Activated naive CD4-positive, alpha-beta T cell treated with anti-CD3 and anti-CD28 coated beads, Interleukin-2, amount 50 U/mL, for 16 hours (primary cell): Measurements from ENCODE around the gene TMEM45A.
"Not testable (repeated sequence)": the region's sequence is repeated elsewhere in the genome, so short reads cannot be mapped to it uniquely, and the experiment has no call there.

Experiments used
- DNase-seq: peaks from one replicate; pipeline ENCODE4 v3.0.0-alpha.2; 2020

The TMEM45A gene

DNA sequence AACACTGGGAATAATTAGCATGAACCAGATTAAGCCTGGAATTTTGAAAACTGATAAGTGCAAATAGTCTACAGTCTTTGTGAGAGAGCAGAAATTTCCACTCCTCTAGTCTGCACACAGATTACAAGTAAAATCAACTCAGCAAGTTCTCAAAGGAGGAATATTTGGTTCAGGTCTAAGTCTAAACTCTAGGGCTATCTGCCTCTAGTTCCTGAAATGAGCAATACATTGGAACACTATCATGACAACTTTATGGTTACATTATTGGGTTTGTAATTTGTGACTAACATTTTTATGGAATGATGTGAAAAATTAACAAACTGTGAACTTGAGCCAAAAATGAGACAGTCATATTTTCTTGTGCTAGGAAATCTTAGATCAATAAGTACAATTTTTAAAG lies 86.2 kb downstream of the TMEM45A start:
- DNase-seq, result no peak

DNA sequence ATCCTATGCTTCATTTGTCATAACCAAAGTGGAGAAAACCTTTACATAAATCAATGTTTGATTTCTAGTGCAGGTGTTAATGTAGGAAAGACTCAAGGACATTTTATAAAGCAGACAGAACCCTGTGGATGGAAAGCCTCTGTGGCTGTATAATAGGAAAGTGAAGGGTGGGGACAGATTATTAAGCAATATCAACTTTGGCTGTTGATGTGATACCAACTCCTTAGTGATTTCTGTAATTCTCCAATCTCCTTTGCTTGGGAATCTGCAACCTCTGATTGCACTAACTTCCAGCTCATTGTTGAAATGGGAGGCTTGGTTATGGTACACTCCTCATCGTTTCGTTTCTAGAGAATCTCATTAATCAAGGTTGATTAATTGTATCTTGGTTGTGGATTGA lies 87.7 kb downstream of the TMEM45A start:
- no peak for DNase-seq

DNA sequence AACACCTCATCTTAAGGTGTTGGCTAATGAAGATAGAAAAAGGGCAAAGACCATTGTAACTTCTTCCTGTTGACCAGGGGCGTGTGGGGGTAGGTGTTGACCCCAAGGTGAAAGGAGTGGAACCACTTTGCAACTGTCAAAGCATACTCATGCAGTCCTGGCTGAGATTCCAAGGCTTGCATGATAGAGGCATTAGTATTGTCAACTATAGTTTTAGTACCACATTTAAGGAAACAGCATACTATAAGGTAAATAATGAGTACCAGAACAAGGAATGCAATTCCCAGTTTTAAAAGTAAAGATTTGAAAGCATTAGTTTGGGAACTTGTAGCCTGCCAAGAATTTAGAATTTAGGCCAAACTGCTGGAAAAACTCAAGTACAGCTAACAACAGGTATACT lies 89.2 kb downstream of the TMEM45A start:
- DNase-seq, result no peak

DNA sequence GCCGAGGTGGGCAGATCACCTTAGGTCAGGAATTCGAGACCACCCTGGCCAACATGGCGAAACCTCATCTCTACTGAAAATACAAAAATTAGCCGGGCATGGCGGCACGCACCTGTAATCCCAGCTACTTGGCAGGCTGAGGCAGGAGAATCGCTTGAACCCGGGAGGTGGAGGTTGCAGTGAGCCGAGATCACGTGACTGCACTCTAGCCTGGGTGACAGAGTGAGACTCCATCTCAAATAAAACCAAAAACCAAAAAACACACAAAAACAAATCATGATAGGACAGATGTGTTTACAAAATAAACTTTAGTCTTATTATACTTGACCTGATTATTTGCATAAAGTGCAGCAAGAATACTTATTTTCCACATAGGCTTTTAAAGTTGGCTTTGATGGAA lies 89.7 kb downstream of the TMEM45A start:
- not testable (repeated sequence) for DNase-seq

DNA sequence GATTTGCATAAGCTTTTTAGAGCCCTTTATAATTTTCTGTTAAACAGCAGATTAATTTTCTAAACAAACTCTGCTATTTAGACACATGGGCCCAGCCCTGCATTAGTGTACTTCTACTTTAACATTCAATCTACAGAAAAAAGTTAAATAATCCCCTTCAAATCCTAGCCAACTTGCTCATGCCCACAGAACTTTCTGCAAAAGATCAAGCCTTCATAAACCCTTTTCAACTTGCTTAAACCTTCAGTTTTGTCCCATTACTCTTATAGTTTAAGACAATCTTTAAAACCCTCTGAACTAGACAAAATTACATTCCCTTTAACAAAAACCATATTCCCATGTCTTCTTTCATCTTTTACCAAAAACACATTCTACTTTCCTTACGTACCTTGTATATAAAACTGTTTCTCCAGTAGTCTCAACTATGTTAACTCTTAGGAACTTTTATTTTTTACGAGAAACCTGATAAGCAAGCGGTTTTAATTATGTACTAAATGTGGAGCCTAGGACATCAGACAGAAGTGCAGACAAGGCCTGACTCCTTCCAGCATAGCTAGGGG lies 91.8 kb downstream of the TMEM45A start:
- DNase-seq, result no peak

DNA sequence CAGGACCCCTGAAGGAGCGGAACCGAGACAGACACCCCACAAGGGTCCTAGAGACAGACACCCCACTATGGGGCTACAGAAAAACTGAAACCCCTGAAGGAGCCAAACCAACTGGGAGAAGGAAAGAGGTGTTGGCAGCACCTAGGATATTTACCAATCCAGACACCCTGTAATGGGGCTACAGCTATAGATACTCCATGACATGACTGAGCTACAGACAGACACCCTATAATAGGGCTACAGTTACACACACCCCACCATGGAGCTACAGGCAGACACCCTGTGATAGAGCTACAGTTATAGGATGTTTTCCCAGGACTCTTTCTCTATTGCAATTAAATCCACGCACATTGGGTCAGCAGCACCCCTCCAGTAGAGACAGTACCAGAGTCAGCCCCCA lies 94.4 kb downstream of the TMEM45A start:
- no peak for DNase-seq

DNA sequence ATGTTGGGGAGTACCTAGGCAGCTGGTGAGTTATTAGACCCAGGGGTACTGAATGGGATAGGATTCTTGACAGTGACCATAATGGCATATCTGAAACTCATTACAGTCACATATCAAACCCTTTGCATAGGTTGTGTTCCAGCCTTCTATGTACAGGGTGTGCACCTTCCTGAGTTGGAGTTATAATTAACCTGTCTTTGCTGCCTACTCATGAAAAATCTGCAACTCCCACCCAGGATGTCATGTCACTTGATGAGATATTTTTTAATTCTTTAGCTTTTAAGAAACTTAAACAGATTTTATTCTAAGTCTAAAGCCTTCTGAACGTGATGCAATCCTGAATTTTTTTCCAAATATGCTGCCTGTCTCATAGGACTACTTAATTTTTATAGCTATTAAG lies 95.8 kb downstream of the TMEM45A start:
- DNase-seq, result no peak

DNA sequence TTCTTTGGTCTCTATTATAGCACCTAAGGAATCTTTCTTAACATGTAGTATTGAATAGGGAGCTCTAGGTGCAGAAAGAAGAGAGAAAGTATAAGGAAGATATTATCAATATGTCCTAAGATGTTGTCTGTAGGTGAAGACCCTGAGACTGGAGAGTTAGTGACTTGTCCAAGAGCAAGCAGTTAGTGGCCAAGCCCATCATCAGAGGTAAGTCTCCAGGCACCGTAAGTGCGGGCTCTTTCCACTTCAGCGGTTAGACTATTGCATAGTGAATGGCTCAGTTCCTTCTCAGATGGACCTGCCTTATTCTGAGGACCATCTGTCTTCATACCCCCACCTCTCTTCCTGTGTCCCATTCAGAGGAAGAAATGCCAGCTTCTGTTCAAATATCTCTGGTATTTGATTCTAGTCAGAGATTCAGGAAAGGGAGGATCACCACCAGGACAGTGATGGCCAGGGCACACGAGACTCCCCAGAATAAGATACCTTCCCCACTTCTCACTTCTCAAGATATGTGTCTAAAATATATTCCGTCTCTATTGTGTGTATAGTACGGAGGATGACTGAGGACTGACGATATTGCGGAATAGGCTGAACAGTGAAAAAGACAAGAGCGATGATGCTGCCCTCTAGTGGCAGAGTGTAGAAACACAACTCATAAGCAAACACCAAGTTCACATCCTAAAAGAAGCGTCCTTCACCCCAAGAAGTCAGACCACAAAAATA lies 97.9 kb downstream of the TMEM45A start:
- DNase-seq, result peak; percentile 46

DNA sequence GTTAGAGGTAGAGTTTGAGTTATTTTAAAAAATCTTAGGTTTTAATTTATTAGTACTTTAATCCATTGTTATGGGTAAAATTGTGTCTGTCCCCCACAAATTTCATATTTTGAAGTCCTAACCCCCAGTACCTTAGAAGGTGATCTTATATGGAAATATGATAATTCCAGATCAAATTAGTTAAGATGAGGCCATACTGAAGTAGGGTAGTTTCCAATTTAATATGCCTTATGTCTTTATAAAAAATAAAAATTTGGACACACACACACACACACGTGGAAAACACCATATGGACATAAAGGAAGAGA lies 98.4 kb downstream of the TMEM45A start:
- no peak for DNase-seq

DNA sequence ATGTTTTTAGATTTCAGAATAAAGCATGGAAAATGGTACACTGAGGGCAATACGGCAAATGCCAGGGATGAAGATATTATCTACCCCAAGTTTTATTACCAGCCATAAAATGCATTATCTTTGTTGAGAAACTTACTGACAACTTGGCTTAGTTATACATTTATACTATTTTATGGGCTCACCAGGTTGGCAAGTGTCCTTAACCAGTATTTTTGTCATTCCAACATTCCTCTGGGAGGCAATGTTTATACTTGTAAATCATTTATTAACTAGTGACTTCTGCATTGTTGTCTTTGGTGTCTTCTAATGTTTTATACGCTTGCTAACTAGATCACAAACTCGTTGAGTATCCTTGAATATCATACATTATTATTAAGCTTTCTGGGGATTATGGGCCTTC lies 99.0 kb downstream of the TMEM45A start:
- no peak for DNase-seq

DNA sequence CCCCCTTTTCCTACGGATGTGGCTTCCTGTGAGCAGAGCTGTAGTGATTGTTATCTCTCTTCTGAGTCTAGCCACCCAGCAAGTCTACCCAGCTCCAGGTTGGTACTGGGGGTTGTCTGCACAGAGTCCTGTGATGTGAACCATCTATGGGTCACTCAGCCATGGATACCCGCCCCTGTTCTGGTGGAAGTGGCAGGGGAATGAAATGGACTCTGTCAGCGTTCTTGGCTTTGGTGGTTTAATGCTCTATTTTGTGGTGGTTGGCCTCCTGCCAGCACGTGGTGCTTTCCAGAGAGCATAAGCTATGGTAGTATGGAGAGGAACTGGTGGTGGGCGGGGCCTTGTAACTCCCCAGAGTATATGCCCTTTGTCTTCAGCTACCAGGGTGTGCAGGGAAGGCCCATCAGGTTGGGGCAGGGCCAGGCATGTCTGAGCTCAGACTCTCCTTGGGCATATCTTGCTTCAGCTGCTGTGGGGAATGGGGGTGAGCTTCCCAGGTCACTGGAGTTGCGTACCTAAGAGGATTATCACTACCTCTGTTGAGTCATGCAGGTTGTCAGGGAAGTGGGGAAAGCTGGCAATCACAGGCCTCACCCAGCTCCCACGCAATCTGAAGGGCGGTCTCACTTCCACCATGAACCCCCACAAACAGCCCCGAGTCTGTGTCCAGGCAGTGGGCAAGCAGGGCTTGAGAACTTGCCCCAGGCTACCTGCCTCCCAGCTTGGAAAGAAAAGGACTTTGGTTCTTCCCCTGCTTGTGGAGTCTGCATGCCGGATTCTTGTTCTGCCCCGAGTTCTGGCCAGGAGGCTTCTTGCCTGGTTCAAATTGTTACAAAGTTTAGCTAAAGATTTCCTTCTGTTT lies 108.0 kb downstream of the TMEM45A start:
- DNase-seq, result no peak

DNA sequence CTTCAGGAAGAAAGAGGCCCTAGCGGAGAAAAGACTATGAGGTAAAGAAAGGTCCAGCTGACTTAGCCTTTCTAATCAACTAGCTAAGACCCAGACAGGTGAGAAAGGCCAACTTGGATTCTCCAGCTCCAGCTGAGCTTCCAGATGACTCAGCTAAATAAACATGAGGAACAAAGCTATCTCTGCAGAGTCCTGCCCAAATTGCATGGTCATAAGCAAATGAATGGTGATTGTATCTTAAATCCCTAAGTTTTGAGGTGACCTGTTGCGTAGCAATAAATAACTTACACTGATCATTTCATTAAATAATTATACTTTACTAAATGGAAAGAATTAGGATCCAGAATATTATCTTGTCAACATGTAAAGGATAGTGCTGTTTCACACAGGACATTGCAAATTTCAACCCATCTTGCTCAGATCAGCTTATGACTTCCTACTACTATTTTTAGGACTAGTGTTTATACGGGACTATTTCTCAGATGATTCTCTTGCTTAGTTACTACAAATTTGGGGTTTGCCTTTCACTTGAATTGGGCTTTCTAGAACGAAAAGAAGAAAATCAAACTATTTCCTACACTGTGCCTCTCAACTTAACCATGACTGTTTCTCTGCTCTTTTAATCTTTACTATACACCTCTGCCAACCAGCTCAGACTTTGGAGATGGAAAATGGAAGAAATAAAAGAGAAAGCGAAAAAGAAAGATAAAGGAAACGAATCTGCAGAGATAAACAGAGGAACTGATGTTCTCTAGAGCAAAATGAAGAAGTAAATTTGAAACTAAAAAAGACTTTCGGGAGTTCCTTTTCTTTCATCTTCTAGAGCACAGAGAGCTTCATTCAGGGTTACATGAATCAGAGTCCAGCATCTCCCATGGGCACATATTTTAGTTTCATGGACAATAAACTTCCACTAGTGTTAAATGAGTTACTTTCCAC lies 110.4 kb downstream of the TMEM45A start:
- no peak for DNase-seq

DNA sequence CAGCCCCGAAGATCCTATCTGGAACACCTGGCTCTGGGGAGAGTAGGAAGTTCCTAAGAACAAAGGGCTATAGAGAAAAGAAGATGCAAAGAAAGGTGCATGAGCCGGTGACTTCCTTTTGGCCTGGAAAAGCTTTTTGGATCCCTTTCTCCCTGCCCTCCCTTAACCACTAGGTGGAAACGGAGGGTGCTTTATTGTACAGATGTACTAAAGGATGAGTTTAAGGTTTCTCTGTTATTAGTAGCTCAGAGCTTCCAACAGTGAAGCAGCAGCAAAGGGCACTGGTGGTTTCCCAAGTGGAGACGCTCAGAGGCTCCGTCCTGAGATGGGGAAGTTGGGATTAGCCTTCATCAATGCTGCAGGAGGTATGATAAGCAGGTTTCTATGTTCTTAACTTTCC lies 111.0 kb downstream of the TMEM45A start:
- DNase-seq, result no peak

DNA sequence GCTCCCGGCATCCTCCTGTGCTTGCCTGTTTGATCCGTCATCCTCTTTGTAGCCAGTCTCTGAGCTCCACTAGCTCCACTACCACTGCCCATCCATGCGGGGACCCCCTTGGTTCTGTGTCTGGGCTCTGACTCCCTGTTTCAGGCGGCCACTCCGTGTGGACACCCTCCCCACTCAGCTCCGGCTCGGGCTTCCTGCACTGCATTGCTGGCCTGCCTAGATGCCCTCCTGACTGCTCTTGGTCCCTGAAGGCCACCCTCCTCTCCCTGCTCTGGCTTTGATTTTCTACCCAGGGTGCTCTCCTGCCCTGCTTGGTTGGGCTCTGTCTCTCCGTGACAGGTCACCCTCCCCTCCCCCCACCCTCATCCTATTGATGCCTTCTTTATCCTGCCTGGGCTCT lies 112.9 kb downstream of the TMEM45A start:
- DNase-seq, result no peak

DNA sequence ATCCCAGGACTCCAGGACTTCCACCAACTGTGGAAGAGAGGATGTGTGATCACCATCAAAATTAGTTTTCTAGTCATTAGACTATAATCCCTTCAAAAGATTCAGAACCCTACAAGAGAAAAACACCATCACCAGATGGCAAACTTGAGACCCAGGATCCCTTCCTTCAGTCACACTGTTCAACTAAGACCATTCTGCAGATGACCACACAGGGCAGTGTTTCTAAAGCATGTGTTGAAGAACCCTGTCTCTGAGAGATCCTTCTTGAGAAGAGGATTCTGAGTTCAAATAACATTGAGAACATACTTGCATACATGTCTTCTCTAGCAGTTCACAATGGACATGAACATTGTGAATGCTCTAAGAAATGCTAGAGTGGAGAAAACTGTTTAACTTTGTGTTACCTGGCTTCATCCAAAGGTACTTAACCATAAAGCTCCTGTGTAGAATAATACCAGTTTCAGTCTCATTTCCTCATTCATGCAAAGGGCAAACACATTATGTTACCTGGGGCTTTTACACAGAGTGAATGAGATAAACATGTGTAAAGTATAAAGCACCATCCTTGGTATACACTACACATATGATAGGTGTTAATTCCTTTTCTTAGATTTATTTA lies 114.6 kb downstream of the TMEM45A start:
- no peak for DNase-seq

DNA sequence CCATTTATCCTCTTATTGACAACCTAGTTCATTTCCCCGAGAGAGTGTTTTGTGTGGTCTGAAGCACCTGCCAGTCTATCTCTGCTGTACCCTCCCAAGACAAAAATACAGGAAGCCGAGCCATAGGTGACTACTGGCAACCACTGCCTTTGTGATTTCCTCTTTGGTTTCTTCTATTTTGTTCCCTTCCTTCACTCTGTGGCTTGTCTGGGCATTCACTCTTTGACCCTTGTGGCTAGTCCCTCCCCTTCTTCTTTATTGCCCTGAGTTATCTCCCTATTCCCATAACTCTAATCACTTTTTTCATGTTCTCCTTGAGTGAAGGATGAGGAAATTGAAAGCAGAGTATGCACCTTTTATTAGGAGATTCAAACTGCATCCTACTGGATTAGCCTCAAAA lies 116.9 kb downstream of the TMEM45A start, which contains the start of gene ADGRG7:
TSS of gene ADGRG7 (plus strand) at position 297 of the 400 bp plus-strand sequence. CDS start 256 bp downstream, outside the sequence.
- no peak for DNase-seq

DNA sequence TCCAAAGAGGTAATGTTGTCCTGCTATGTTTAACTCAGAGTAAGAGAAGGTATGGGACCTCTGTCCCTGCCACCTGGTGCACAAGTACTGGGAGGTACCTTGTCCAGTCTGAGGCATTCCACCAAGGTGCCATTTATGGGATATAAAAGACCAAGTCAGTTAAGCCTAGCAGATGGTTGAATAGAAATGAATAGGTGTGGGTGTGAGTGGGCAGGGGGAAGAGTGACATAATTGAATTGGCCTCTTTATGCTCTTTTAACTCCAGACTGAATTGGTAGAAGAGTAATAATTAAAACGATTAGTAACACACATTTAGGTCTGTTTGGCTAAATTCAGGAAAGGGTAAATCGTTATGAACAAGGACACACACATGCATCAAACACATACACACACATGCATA lies 117.5 kb downstream of the TMEM45A start:
- no peak for DNase-seq

DNA sequence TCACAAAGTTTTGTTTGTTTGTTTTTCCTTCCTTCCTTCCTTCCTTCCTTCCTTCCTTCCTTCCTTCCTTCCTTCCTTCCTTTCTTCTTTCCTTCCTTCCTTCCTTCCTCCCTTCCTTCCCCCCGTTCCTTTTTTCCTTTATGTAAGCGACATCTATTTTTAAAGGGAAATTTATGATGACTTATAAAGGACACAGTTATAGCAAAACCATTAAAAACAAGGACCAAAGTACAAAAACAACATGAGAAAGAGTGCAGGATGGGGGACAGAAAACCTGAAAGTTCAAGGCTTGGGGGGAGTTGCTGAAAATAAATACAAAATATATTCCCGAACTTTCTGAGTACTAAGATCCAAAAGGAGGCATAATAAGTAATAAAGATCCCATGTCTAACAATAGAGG lies 118.8 kb downstream of the TMEM45A start:
- DNase-seq, result no peak

DNA sequence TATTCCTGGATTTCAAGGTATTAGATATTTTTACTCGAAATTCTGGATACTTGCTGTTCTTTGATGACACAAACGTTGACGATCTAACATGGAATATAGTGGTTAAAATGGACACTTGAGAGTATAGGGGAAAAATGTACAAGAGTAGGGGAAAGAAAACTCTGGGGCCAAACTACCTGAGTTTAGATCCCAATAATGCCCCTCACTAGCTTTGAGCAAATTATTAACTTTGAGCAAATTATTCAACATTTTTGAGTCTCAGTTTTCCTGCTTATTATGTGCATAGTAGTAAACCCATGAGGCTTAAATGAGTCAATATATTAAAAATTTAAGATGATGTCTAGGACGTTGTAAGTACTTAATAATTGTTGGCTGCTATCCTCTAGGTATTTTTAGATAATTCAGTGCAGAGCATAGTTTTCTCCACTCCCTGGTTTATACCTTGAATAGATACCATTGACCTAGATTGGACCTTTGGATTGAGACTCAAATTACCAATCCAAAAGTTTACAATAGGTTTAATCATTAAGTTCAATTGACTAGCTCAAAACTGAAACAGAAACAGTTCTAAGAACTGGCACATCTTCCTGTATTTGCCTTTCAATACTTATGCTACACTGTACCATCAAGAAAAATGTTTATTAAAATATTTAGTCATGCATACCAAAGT lies 121.4 kb downstream of the TMEM45A start:
- no peak for DNase-seq

DNA sequence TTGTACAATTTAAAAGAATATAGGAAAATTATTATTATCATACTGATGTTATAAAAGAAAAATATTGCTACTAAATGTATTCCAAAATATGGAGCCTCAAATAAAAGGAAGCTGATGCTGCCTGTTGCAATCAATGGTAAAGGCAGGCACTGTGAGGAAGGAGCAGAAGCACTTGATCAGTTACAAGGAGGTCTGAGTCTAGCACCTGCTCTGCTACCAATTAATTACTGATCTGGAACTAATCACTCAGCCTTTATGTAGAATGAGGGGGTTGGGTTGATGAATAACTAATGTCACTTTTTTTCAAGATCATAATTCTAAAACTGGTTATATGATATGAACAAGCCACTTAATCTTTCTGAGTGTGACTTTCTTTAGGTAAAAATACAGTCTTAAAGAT lies 122.5 kb downstream of the TMEM45A start:
- no peak for DNase-seq

DNA sequence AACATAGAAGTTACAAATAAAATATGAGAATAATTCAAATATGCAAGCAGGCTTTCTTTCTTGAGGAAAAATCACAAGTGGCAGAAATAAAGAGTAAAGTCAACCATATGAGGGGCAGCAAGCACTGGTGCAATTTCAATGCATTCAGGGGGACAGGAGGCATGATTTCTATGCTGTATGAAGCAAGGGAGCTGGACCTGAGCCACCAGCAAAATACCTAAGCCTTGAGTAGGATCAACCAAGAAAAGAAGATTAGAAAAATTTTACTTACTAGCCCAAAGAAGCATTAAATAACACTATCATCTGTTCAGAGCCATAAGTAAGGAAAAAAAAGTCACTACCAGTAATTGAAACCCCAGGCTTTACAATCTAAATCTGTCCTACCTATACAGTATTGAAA lies 123.3 kb downstream of the TMEM45A start:
- no peak for DNase-seq

DNA sequence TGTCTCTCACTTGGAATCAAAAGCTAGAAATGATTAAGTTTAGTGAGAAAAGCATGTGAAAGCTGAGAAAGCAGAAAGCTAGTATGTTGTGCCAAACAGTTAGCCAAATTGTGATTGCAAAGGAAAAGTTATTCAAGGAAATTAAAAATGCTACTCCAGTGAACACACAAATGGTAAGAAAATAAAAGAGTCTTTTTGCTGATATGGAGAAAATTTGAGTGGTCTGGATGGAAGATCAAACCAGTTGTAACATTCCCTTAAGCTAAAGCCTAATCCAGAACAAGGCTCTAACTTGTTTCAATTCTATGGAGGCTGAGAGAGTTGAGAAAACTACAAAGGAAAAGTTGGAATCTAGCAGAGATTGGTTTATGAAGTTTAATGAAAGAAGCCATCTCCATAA lies 128.8 kb downstream of the TMEM45A start:
- no peak for DNase-seq
